Activated CD8-positive, alpha-beta T cell treated with anti-CD3 and anti-CD28 coated beads for 36 hours (primary cell): Measurements from ENCODE around the gene CLTCL1. TPM values are rescaled to one million over a fixed set of nuclear protein-coding genes. Genes with fewer than 3 reads are reported as not detected.
"Not testable (repeated sequence)": the region's sequence is repeated elsewhere in the genome, so short reads cannot be mapped to it uniquely, and the experiment has no call there.

ENCODE experiments used
- ATAC-seq: fragments of 200-7000 bp; cut with Tn5 transposase; one replicate; pipeline ENCODE4 v1.10.0; 2021; ENCODE audit warnings: mild to moderate bottlenecking, moderate library complexity
- CTCF ChIA-PET: fragments of 350-600 bp; sonication (Branson Sonifier 250); formaldehyde crosslinking; loops from one replicate; lab custom pipeline; 2021; ENCODE audit warnings: antibody characterized with exemption; lab: Charles Lee
- POLR2A ChIA-PET: fragments of 350-600 bp; sonication (Branson Sonifier 250); formaldehyde crosslinking; loops from one replicate; lab custom pipeline; 2021; ENCODE audit warnings: antibody characterized with exemption; lab: Charles Lee
- DNase-seq: peaks from one replicate; pipeline ENCODE4 v3.0.0-alpha.2; 2020
- H3K27ac Mint-ChIP-seq: one replicate; pipeline ENCODE4 v1.8.0; 2021; ENCODE audit warnings: mild to moderate bottlenecking, mixed read lengths
- H3K27me3 Mint-ChIP-seq: one replicate; pipeline ENCODE4 v1.8.0; 2021; ENCODE audit warnings: mixed read lengths
- H3K36me3 Mint-ChIP-seq: one replicate; pipeline ENCODE4 v1.8.0; 2021; ENCODE audit warnings: low read depth, mixed read lengths
- H3K4me1 Mint-ChIP-seq: one replicate; pipeline ENCODE4 v1.8.0; 2021; ENCODE audit warnings: low read depth, mixed read lengths
- H3K4me3 Mint-ChIP-seq: one replicate; pipeline ENCODE4 v1.8.0; 2021; ENCODE audit warnings: mild to moderate bottlenecking, moderate library complexity, mixed read lengths
- H3K9me3 Mint-ChIP-seq: one replicate; pipeline ENCODE4 v1.8.0; 2021; ENCODE audit warnings: mixed read lengths
- intact Hi-C: fragments of 100-400 bp; cut with micrococcal nuclease; formaldehyde crosslinking; loops from one replicate; pipeline ENCODE4 v1.10.0; 2022
- total RNA-seq, 2 experiments: library from RNA; stranded (reverse); gene quantifications; one replicate each; pipeline ENCODE4 v1.2.3, GENCODE V29; 2021
- TF ChIP-seq, protein P1 (sequence below): fragments of 200-600 bp; IDR thresholded peaks from one replicate; pipeline ENCODE4 v1.8.0; 2022; ENCODE audit warnings: antibody characterized with exemption, mild to moderate bottlenecking

The CLTCL1 gene
- total RNA-seq, 2 experiments from 2014 or later = 0.45 to 0.65 TPM

DNA sequence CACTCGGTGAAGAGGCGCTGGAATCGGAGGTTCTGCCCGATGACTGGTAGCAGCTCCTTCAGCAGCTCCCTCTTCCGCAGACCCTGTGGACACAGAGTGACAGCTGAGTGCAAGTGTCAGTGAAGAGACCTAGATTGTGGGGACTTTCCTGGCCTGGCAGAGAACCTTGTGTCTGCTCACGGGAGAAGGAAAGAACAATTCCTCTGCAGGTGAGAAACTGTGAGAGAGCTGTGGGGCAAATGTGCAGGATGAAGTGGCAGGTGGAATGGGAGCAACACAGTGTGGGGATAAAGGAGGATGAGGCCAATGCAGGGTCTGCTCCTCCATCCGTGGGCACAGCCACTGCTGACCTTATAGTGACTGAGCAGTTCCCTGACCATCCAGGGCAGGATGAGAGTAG, 40.0 kb upstream of the CLTCL1 start:
- ChIA-PET POLR2A (no interaction called here), CTCF (no interaction called here)
- Mint-ChIP-seq H3K4me3 (no peak overlapping the region), H3K27me3 (no peaks in the 10 kb centered on the region), H3K36me3 (peaks cover 73% of the 10 kb centered on the region), H3K9me3 (peaks cover 15% of the 10 kb centered on the region), H3K27ac (no peak overlapping the region), H3K4me1 (no peaks in the 10 kb centered on the region)
- no peak for DNase-seq
- no peak for ATAC-seq
- intact Hi-C loops = no loop called here
- TF ChIP-seq, protein P1, sequence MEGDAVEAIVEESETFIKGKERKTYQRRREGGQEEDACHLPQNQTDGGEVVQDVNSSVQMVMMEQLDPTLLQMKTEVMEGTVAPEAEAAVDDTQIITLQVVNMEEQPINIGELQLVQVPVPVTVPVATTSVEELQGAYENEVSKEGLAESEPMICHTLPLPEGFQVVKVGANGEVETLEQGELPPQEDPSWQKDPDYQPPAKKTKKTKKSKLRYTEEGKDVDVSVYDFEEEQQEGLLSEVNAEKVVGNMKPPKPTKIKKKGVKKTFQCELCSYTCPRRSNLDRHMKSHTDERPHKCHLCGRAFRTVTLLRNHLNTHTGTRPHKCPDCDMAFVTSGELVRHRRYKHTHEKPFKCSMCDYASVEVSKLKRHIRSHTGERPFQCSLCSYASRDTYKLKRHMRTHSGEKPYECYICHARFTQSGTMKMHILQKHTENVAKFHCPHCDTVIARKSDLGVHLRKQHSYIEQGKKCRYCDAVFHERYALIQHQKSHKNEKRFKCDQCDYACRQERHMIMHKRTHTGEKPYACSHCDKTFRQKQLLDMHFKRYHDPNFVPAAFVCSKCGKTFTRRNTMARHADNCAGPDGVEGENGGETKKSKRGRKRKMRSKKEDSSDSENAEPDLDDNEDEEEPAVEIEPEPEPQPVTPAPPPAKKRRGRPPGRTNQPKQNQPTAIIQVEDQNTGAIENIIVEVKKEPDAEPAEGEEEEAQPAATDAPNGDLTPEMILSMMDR = no peak

DNA sequence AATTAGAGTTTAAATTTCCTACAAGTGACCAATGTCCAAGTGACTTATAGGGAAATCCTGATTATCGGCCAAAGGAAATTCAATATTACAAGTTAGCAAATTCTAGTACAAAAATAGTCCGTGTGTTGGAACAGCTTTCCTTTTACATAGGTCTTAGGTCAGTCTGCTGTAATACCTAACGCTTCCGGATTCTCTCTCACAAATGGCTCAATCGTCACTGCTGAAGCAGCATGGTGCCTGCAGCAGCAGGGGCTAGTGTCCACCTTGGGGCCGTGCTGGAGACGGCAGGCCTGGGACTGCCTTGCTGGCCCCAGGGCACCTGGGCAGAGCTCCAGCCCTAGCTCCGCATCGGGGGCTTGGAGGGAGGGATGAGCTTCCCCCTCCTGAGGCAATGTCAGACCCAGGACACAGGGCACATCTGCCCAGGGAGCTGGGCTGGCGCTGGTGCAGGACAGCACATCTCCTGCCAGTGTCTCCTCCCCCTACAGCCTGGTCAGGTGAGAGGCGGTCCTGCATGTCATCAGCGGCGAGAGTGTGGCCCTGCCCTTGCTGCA, 39.4 kb upstream of the CLTCL1 start:
- H3K27me3 Mint-ChIP-seq = no peaks in the 10 kb centered on the region
- no peak overlapping the region for H3K27ac Mint-ChIP-seq
- intact Hi-C loops = no loop called here
- CTCF ChIA-PET = no interaction called here
- no peak overlapping the region for H3K4me3 Mint-ChIP-seq
- TF ChIP-seq, protein P1 = no peak
- DNase-seq (no peak), ATAC-seq (no peak)
- H3K4me1 Mint-ChIP-seq = no peaks in the 10 kb centered on the region
- peaks cover 68% of the 10 kb centered on the region for H3K36me3 Mint-ChIP-seq
- H3K9me3 Mint-ChIP-seq = peaks cover 15% of the 10 kb centered on the region
- POLR2A ChIA-PET = no interaction called here

DNA sequence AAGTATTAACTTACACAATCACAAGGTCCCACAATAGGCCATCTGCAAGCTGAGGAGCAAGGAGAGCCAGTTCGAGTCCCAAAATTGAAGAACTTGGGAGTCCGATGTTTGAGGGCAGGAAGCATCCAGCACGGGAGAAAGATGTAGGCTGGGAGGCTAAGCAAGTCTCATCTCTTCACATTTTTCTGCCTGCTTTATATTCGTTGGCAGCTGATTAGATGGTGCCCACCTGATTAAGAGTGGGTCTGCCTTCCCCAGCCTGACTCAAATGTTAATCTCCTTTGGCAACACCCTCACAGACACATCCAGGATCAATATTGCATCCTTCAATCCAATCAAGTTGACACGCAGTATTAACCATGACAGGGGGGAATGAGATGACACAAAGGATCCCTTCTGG, 38.7 kb upstream of the CLTCL1 start:
- H3K4me3 Mint-ChIP-seq, H3K27me3 Mint-ChIP-seq, ATAC-seq, H3K27ac Mint-ChIP-seq, POLR2A ChIA-PET, H3K4me1 Mint-ChIP-seq, DNase-seq, CTCF ChIA-PET, intact Hi-C loops: not testable (repeated sequence)
- H3K9me3 Mint-ChIP-seq = peaks cover 12% of the 10 kb centered on the region
- peaks cover 60% of the 10 kb centered on the region for H3K36me3 Mint-ChIP-seq

DNA sequence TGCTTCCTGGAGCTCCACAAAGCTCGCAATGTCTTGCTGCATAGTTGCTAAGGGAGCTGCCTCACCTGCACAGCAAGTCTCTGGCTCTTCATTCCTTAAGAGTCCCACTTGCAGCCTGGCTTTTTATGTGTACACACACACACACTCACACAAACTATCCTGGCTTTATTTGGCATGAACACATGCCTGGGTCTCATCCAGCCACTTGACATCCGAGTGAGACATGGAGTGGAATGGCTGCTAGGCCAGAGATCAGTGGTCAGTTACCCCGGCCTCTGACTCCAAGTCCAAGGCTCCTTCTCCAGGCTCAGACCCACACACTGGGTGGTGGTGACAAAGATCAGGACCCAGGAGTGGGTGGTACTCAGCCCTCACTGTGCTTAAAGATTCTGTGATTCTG, 37.9 kb upstream of the CLTCL1 start:
- Mint-ChIP-seq H3K9me3 (peaks cover 9% of the 10 kb centered on the region), H3K4me1 (no peaks in the 10 kb centered on the region), H3K27me3 (no peaks in the 10 kb centered on the region), H3K4me3 (no peak overlapping the region), H3K27ac (no peak overlapping the region), H3K36me3 (peaks cover 53% of the 10 kb centered on the region)
- intact Hi-C loops = no loop called here
- TF ChIP-seq, protein P1 = no peak
- CTCF ChIA-PET = no interaction called here
- POLR2A ChIA-PET = no interaction called here
- DNase-seq = no peak
- no peak for ATAC-seq

DNA sequence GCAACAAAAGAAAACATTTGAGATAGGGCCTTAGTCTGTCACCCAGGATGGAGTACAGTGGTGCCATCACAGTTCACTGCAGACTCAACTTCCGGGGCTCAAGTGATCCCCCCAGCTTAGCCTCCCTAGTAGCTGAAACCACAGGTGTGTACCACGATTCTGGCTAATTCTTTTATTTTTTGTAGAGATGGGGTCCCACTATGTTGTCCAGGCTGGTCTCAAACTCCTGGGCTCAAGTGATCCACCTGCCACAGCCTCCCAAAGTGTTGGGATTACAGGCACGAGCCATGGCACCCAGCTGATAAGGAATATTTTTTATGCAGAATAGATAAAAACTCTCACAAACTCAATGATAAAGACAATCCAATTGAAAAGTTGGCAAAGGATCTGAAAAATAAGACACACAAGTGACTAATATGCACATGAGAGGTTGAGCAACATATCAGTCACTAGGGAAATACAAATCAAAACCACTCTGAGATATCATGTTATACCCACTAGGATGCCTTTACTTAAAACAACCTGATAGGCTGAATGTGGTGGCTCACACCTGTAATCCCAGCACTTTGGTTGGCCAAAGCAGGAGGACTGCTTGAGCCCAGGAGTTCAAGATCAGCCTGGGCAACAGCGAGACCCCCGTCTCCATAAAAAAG, 33.9 kb upstream of the CLTCL1 start:
- no peaks in the 10 kb centered on the region for H3K4me1 Mint-ChIP-seq
- TF ChIP-seq, protein P1 = no peak
- ChIA-PET CTCF (no interaction called here), POLR2A (no interaction called here)
- no peak overlapping the region for H3K27ac Mint-ChIP-seq
- peaks cover 2% of the 10 kb centered on the region for H3K9me3 Mint-ChIP-seq
- H3K27me3 Mint-ChIP-seq = no peaks in the 10 kb centered on the region
- peaks cover 20% of the 10 kb centered on the region for H3K36me3 Mint-ChIP-seq
- intact Hi-C loops = no loop called here
- DNase-seq (no peak), ATAC-seq (no peak)
- no peak overlapping the region for H3K4me3 Mint-ChIP-seq

DNA sequence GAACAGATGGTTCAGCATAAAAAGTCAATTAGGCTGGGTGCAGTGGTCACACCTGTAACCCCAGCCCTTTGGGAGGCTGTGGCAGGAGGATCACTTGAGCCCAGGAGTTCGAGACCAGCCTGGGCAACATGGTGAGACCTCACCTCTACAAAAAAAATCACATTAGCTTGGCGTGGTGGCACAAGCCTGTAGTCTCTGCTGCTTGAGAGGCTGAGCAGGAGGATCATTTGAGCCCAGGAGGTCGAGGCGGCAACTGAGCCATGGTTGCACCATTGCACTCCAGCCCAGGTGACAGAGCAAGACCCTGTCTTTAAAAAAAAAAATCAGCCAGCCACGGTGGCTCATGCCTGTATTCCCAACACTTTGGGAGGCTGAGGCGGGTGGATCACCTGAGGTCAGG, 31.9 kb upstream of the CLTCL1 start:
- H3K27ac Mint-ChIP-seq, DNase-seq, H3K27me3 Mint-ChIP-seq, POLR2A ChIA-PET, H3K4me3 Mint-ChIP-seq, ATAC-seq, H3K4me1 Mint-ChIP-seq, intact Hi-C loops, H3K36me3 Mint-ChIP-seq, CTCF ChIA-PET, H3K9me3 Mint-ChIP-seq: not testable (repeated sequence)
